ENCODE data around the gene HORMAD2. TPM values are rescaled to one million over a fixed set of nuclear protein-coding genes. Genes with fewer than 3 reads are reported as not detected.
"Not testable (repeated sequence)": the region's sequence is repeated elsewhere in the genome, so short reads cannot be mapped to it uniquely, and the experiment has no call there.

HORMAD2 gene
- total RNA-seq, 2 donors from 2014 or later, result not detected

DNA sequence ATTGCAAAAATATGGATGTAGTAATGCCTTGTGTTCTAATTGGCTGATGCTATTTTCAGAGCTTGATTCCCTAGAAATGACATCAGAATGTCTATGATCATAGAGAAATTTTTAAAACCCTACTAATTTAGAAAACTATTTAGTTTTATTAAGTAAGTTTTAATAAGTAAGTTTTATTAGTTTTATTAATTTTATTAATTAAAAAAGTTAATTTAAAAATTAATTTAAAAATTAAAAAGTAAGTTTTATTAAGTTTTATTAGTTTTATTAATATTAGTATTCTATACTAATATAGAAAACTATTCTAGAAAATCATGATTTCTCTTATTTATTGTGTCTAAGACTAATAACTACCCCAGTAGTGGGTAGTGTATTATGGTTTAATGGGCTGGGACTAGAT lies 8.2 kb downstream of the HORMAD2 start:
- ATAC-seq (ENCODE audit: insufficient number of reproducible peaks, low FRiP score, low read depth) (no peak), DNase-seq (ENCODE audit: low spot score) (no peak)
- Histone ChIP-seq H3K9me3 (no peaks in the 10 kb centered on the region), H3K27ac (no peak overlapping the region), H3K4me3 (no peak overlapping the region), H3K4me1 (ENCODE audit: control insufficient read depth in 1 of 2, low read depth in 2 of 2) (no peaks in the 10 kb centered on the region), H3K36me3 (no peaks in the 10 kb centered on the region), H3K27me3 (replicated peaks; ENCODE audit: insufficient read depth) (no peaks in the 10 kb centered on the region)
- TF ChIP-seq, protein P1, sequence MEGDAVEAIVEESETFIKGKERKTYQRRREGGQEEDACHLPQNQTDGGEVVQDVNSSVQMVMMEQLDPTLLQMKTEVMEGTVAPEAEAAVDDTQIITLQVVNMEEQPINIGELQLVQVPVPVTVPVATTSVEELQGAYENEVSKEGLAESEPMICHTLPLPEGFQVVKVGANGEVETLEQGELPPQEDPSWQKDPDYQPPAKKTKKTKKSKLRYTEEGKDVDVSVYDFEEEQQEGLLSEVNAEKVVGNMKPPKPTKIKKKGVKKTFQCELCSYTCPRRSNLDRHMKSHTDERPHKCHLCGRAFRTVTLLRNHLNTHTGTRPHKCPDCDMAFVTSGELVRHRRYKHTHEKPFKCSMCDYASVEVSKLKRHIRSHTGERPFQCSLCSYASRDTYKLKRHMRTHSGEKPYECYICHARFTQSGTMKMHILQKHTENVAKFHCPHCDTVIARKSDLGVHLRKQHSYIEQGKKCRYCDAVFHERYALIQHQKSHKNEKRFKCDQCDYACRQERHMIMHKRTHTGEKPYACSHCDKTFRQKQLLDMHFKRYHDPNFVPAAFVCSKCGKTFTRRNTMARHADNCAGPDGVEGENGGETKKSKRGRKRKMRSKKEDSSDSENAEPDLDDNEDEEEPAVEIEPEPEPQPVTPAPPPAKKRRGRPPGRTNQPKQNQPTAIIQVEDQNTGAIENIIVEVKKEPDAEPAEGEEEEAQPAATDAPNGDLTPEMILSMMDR (IDR thresholded peaks at IDR 0.05), result no peak

DNA sequence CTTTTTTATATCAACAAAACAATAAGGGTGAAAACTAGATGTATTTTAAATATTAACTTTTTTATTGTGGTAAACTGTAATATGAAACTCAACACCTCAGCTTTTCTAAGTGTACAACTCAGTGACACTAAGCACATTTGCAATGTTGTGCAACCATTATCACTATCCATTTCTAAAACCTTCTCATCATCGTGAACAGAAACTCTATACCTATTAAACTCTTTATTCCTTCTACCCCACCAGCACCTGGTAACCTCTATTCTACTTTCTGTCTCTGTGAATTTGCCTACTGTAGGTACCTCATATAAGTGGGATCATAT lies 9.4 kb downstream of the HORMAD2 start:
- no peaks in the 10 kb centered on the region for H3K9me3 ChIP-seq

DNA sequence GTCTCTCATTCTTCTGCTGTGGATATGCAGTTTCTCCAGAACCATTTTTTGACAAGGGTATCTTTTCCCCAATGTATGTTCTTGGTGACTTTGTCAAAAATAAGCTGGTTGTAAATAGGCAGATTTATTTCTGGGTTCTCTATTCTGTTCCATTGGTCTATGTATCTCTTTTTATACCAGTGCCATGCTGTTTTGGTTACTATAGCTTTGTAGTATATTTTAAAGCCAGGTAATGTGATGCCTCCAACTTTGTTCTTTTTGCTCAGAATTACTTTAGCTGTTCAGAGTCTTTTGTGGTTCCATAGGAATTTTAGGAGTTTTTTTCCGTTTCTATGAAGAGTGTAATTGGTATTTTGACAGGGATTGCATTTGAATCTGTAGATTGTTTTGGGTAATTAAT lies 12.4 kb downstream of the HORMAD2 start:
- Histone ChIP-seq H3K4me3 (no peak overlapping the region), H3K27ac (no peak overlapping the region), H3K9me3 (no peaks in the 10 kb centered on the region), H3K4me1 (ENCODE audit: control insufficient read depth in 1 of 2, low read depth in 2 of 2) (no peaks in the 10 kb centered on the region), H3K36me3 (no peaks in the 10 kb centered on the region), H3K27me3 (replicated peaks; ENCODE audit: insufficient read depth) (no peaks in the 10 kb centered on the region)
- ATAC-seq (ENCODE audit: insufficient number of reproducible peaks, low FRiP score, low read depth) (no peak), DNase-seq (ENCODE audit: low spot score) (no peak)
- TF ChIP-seq, protein P1 (IDR thresholded peaks at IDR 0.05), result no peak

More for the DNA sequence above, 9.4 kb downstream of the HORMAD2 start:
- Histone ChIP-seq H3K27me3 (replicated peaks; ENCODE audit: insufficient read depth) (no peaks in the 10 kb centered on the region), H3K27ac (no peak overlapping the region), H3K4me3 (no peak overlapping the region), H3K4me1 (ENCODE audit: control insufficient read depth in 1 of 2, low read depth in 2 of 2) (no peaks in the 10 kb centered on the region), H3K36me3 (no peaks in the 10 kb centered on the region)
- TF ChIP-seq, protein P1 (IDR thresholded peaks at IDR 0.05), result no peak
- ATAC-seq (ENCODE audit: insufficient number of reproducible peaks, low FRiP score, low read depth), result no peak
- no peak for DNase-seq (ENCODE audit: low spot score)

DNA sequence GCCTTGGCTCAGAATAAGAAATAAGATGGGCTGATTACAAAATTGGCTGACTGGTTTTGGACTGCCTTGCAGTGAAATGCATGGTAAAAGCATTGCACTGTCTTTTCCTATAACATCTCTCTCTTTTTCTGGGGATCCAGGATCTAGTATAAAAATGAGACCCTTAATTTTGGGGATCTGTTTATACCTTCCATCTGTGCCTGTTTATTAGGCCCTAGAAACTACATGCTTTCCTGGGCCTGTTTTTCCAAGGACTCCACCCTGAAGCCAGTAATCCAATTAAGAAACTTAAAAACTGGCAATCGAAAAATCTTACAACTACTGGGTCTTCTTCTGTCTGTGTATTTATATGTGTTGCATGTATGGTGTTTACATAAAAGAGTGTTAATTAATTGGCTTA lies 14.5 kb downstream of the HORMAD2 start:
- ATAC-seq (ENCODE audit: insufficient number of reproducible peaks, low FRiP score, low read depth), result no peak
- Histone ChIP-seq H3K27me3 (replicated peaks; ENCODE audit: insufficient read depth) (peaks cover 4% of the 10 kb centered on the region), H3K4me1 (ENCODE audit: control insufficient read depth in 1 of 2, low read depth in 2 of 2) (no peaks in the 10 kb centered on the region), H3K9me3 (no peaks in the 10 kb centered on the region), H3K36me3 (no peaks in the 10 kb centered on the region), H3K27ac (no peak overlapping the region), H3K4me3 (no peak overlapping the region)
- TF ChIP-seq, protein P1 (IDR thresholded peaks at IDR 0.05), result no peak
- DNase-seq (ENCODE audit: low spot score), result no peak

DNA sequence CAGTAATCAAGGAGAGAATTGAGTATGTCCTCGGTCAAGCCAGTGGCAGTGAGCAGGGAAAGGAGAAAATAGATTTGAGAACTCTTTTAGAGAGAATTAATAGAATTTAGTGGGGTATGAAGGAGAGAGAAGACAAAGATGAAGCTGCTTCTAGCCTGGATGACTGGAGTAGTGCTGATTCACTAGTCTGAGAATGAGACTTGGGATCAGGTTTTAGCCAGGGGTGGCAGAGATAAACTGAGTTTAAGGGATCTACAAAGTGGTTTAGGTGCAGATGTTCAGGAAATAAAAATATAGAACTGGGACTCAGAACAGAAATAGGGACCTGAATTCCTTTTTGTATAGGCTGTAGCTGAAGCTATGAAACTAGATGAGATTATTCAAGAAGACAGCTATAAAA lies 17.6 kb downstream of the HORMAD2 start:
- Histone ChIP-seq H3K4me3 (no peak overlapping the region), H3K9me3 (no peaks in the 10 kb centered on the region), H3K27ac (no peak overlapping the region), H3K27me3 (replicated peaks; ENCODE audit: insufficient read depth) (peaks cover 4% of the 10 kb centered on the region), H3K4me1 (ENCODE audit: control insufficient read depth in 1 of 2, low read depth in 2 of 2) (no peaks in the 10 kb centered on the region), H3K36me3 (no peaks in the 10 kb centered on the region)
- DNase-seq (ENCODE audit: low spot score) (no peak), ATAC-seq (ENCODE audit: insufficient number of reproducible peaks, low FRiP score, low read depth) (no peak)
- TF ChIP-seq, protein P1 (IDR thresholded peaks at IDR 0.05), result no peak

DNA sequence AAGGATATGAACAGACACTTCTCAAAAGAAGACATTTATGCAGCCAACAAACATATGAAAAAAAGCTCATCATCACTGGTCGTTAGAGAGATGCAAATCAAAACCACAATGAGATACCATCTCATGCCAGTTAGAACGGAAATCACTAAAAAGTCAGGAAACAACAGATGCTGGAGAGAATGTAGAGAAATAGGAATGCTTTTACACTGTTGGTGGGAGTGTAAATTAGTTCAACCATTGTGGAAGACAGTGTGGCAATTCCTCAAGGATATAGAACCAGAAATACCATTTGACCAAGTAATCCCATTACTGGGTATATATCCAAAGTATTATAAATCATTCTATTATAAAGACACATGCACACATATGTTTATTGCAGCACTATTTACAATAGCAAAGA lies 20.5 kb downstream of the HORMAD2 start:
- not testable (repeated sequence) for H3K27ac ChIP-seq; H3K4me1 ChIP-seq (ENCODE audit: control insufficient read depth in 1 of 2, low read depth in 2 of 2); H3K27me3 ChIP-seq (replicated peaks; ENCODE audit: insufficient read depth); DNase-seq (ENCODE audit: low spot score); H3K4me3 ChIP-seq; ATAC-seq (ENCODE audit: insufficient number of reproducible peaks, low FRiP score, low read depth); H3K9me3 ChIP-seq; H3K36me3 ChIP-seq

Measured in thoracic aorta (tissue), 2 donors.